ENCODE results near the gene SLC35E3. TPM values are rescaled to one million over a fixed set of nuclear protein-coding genes. Genes with fewer than 3 reads are reported as not detected.

Gene SLC35E3
- total RNA-seq, 1 experiment from 2014 or later = 4.9 TPM

- H3K27ac ChIP-seq (ENCODE audit: low read depth, low read length) = no peak overlapping the region
- CTCF ChIA-PET = no interaction called here
- no peak overlapping the region for H3K4me3 ChIP-seq (replicated peaks in 1 of 2; ENCODE audit: low read depth in 1 of 2, low read length in 2 of 2)
These were observed 58.1 kb downstream of the SLC35E3 start for GRCh38 chr12:68803948-68804656.

More at GRCh38 chr12:68803948-68804656, 58.1 kb downstream of the SLC35E3 start:
- H3K9me2 ChIP-seq (ENCODE audit: insufficient read depth) = no peaks in the 10 kb centered on the region
- H3K9me3 ChIP-seq (ENCODE audit: control insufficient read depth in 1 of 2, insufficient read depth in 1 of 2, low read depth in 1 of 2, low read length in 2 of 2) = no peaks in the 10 kb centered on the region
- H2AFZ ChIP-seq (ENCODE audit: low read depth, low read length, poor library complexity, severe bottlenecking) = no peak overlapping the region
- POLR2A ChIA-PET = no interaction called here
- intact Hi-C loops (cut with micrococcal nuclease) = no loop called here
- H3K9ac ChIP-seq (ENCODE audit: low read length) = no peak overlapping the region
- peaks cover 11% of the 10 kb centered on the region for H3K79me2 ChIP-seq (ENCODE audit: insufficient read depth, low read length)
- no peak overlapping the region for H3K4me2 ChIP-seq (ENCODE audit: low read length)
- RAD21 ChIA-PET (ENCODE audit: low non-redundant PET in 1 of 2, low total read pairs in 2 of 2, uncharacterized antibody in 2 of 2, unreplicated experiment in 2 of 2) = no interaction called here
- no TSS peak for BruUV-seq (replicated peaks)
- H4K20me1 ChIP-seq (ENCODE audit: insufficient read depth) = no peaks in the 10 kb centered on the region
- ATAC-seq (no peak), DNase-seq (ENCODE audit: low read depth, low spot score) (no peak)
- H3K4me1 ChIP-seq (ENCODE audit: control insufficient read depth in 1 of 2, insufficient read depth in 2 of 2, low read length in 2 of 2) = peaks cover 37 to 55% of the 10 kb centered on the region in 2 experiments
- TF ChIP-seq CTCF (IDR thresholded peaks at IDR 0.05 in 2 of 3, conservative IDR thresholded peaks at IDR 0.05 in 1 of 3; ENCODE audit: borderline replicate concordance in 1 of 3, insufficient read depth in 1 of 3, low read depth in 2 of 3, low read length in 2 of 3) (no peak), POLR2A (IDR thresholded peaks at IDR 0.05; ENCODE audit: borderline replicate concordance, extremely low read depth, insufficient read depth, insufficient read length) (no peak), YY1 (IDR thresholded peaks at IDR 0.05; ENCODE audit: extremely low read depth, insufficient replicate concordance, low read depth, low read length) (no peak), SRF (IDR thresholded peaks at IDR 0.05; ENCODE audit: low read depth) (no peak), ELF1 (IDR thresholded peaks at IDR 0.05; ENCODE audit: borderline replicate concordance, low read depth) (no peak), REST (IDR thresholded peaks at IDR 0.05; ENCODE audit: low read depth) (no peak), SIN3A (IDR thresholded peaks at IDR 0.05; ENCODE audit: low read depth) (no peak), MAX (IDR thresholded peaks at IDR 0.05) (no peak), EZH2phosphoT487 (IDR thresholded peaks at IDR 0.05; ENCODE audit: borderline replicate concordance) (no peak), EGR1 (IDR thresholded peaks at IDR 0.05; ENCODE audit: low read depth) (no peak), EZH2 (IDR thresholded peaks at IDR 0.05) (no peak), CEBPB (IDR thresholded peaks at IDR 0.05; ENCODE audit: low read depth) (no peak), ZNF274 (IDR thresholded peaks at IDR 0.05; ENCODE audit: low read depth, low read length) (no peak), TCF7L2 (IDR thresholded peaks at IDR 0.05; ENCODE audit: borderline replicate concordance, extremely low read depth, insufficient read depth, insufficient read length) (no peak), RAD21 (IDR thresholded peaks at IDR 0.05; ENCODE audit: low read depth) (no peak), CBX3 (IDR thresholded peaks at IDR 0.05; ENCODE audit: low read depth) (no peak), POLR2AphosphoS5 (IDR thresholded peaks at IDR 0.05; ENCODE audit: low read depth, low read length) (no peak)
- TF ChIP-seq, protein P1, sequence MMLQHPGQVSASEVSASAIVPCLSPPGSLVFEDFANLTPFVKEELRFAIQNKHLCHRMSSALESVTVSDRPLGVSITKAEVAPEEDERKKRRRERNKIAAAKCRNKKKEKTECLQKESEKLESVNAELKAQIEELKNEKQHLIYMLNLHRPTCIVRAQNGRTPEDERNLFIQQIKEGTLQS (IDR thresholded peaks at IDR 0.05) = no peak
- TF ChIP-seq, protein P2, sequence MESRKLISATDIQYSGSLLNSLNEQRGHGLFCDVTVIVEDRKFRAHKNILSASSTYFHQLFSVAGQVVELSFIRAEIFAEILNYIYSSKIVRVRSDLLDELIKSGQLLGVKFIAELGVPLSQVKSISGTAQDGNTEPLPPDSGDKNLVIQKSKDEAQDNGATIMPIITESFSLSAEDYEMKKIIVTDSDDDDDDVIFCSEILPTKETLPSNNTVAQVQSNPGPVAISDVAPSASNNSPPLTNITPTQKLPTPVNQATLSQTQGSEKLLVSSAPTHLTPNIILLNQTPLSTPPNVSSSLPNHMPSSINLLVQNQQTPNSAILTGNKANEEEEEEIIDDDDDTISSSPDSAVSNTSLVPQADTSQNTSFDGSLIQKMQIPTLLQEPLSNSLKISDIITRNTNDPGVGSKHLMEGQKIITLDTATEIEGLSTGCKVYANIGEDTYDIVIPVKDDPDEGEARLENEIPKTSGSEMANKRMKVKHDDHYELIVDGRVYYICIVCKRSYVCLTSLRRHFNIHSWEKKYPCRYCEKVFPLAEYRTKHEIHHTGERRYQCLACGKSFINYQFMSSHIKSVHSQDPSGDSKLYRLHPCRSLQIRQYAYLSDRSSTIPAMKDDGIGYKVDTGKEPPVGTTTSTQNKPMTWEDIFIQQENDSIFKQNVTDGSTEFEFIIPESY (IDR thresholded peaks at IDR 0.05; ENCODE audit: extremely low read depth, insufficient replicate concordance, low read length) = no peak
- no peaks in the 10 kb centered on the region for H3K27me3 ChIP-seq (ENCODE audit: insufficient read depth, low read length)
- H3K36me3 ChIP-seq (ENCODE audit: control insufficient read depth in 1 of 2, insufficient read depth in 2 of 2, low read length in 2 of 2) = no peaks in the 10 kb centered on the region

Measured in HCT116 (cell line).